HepG2 (cell line): Measurements from ENCODE around the gene PIP5K1C. TPM values are rescaled to one million over a fixed set of nuclear protein-coding genes. Genes with fewer than 3 reads are reported as not detected.

Experiments
- BHLHE40 ChIP-seq: IDR thresholded peaks from 2 replicates; pipeline ENCODE4 v1.6.1; 2011; ENCODE audit warnings: low read length, improper control_type of control experiment
- HHEX ChIP-seq: IDR thresholded peaks from 2 replicates; pipeline ENCODE4 v1.6.1; 2016; ENCODE audit warnings: control low read depth
- KAT2B ChIP-seq: fragments of 150-350 bp; IDR thresholded peaks from 2 replicates; pipeline ENCODE4 v1.6.1; 2014; ENCODE audit warnings: low read depth, low read length, borderline replicate concordance
- KDM2A ChIP-seq: sonication (generic); formaldehyde crosslinking; IDR thresholded peaks from 2 replicates; pipeline ENCODE4 v1.4.0; 2020; ENCODE audit warnings: low read depth, missing genetic modification reagents, borderline replicate concordance
- KLF16 ChIP-seq, 2 experiments: sonication (generic) in 1 of 2; formaldehyde crosslinking in 1 of 2; IDR thresholded peaks; 2 replicates each; pipeline versions ENCODE4 v1.6.1 to v1.8.0; 2016 to 2023; ENCODE audit warnings: missing genetic modification reagents in 2 of 2, missing compliant biosample characterization in 1 of 2
- MATR3 ChIP-seq: sonication (generic); formaldehyde crosslinking; IDR thresholded peaks from 2 replicates; pipeline ENCODE4 v1.4.0; 2020; ENCODE audit warnings: missing genetic modification reagents
- MEIS1 ChIP-seq: sonication (generic); formaldehyde crosslinking; IDR thresholded peaks from 2 replicates; pipeline ENCODE4 v1.9.0; 2021; ENCODE audit warnings: mild to moderate bottlenecking, missing genetic modification reagents, moderate library complexity, borderline replicate concordance
- NCOA5 ChIP-seq: sonication (generic); formaldehyde crosslinking; IDR thresholded peaks from 2 replicates; pipeline ENCODE4 v1.4.0; 2020; ENCODE audit warnings: missing genetic modification reagents
- POGZ ChIP-seq: sonication (generic); formaldehyde crosslinking; IDR thresholded peaks from 2 replicates; pipeline ENCODE4 v1.4.0; 2020; ENCODE audit warnings: mild to moderate bottlenecking, missing genetic modification reagents
- RORA ChIP-seq: sonication (generic); formaldehyde crosslinking; IDR thresholded peaks from 2 replicates; pipeline ENCODE4 v1.5.0; 2020; ENCODE audit warnings: mild to moderate bottlenecking, missing genetic modification reagents, moderate library complexity
- SIN3B ChIP-seq: fragments of 150-350 bp; IDR thresholded peaks from 2 replicates; pipeline ENCODE4 v1.6.1; 2014; ENCODE audit warnings: low read length
- SRSF9 ChIP-seq: fragments of 200-400 bp; formaldehyde crosslinking; IDR thresholded peaks from 2 replicates; pipeline ENCODE4 v1.6.1; 2018; ENCODE audit warnings: borderline replicate concordance, mild to moderate bottlenecking, low read depth, low read length; ENCODE audit not compliant: insufficient read depth, poor library complexity, severe bottlenecking
- TAF1 ChIP-seq: sonication (generic); formaldehyde crosslinking; IDR thresholded peaks from 2 replicates; pipeline ENCODE4 v1.4.0; 2020; ENCODE audit warnings: missing genetic modification reagents
- THAP11 ChIP-seq: IDR thresholded peaks from 2 replicates; pipeline ENCODE4 v1.6.1; 2016; ENCODE audit warnings: missing biosample characterization, missing genetic modification reagents
- THAP7 ChIP-seq: sonication (generic); formaldehyde crosslinking; IDR thresholded peaks from 2 replicates; pipeline ENCODE4 v1.8.1; 2023; ENCODE audit warnings: mild to moderate bottlenecking, missing genetic modification reagents
- TMF1 ChIP-seq: sonication (generic); formaldehyde crosslinking; IDR thresholded peaks from 2 replicates; pipeline ENCODE4 v1.8.1; 2022; ENCODE audit warnings: low read depth, missing genetic modification reagents
- ZC3H13 ChIP-seq: sonication (generic); formaldehyde crosslinking; IDR thresholded peaks from 2 replicates; pipeline ENCODE4 v1.8.1; 2023; ENCODE audit warnings: mild to moderate bottlenecking, missing genetic modification reagents, moderate library complexity
- ZMYM4 ChIP-seq: sonication (generic); formaldehyde crosslinking; IDR thresholded peaks from 2 replicates; pipeline ENCODE4 v1.8.1; 2023; ENCODE audit warnings: mild to moderate bottlenecking, missing genetic modification reagents
- ZNF121 ChIP-seq: sonication (generic); formaldehyde crosslinking; IDR thresholded peaks from 2 replicates; pipeline ENCODE4 v1.5.0; 2020; ENCODE audit warnings: mild to moderate bottlenecking, missing genetic modification reagents
- ZNF234 ChIP-seq: sonication (generic); formaldehyde crosslinking; conservative IDR thresholded peaks from 2 replicates; pipeline ENCODE4 v1.5.1; 2020; ENCODE audit warnings: mild to moderate bottlenecking, missing genetic modification reagents
- ZNF552 ChIP-seq: sonication (generic); formaldehyde crosslinking; IDR thresholded peaks from 2 replicates; pipeline ENCODE4 v1.9.0; 2022; ENCODE audit warnings: missing genetic modification reagents, mild to moderate bottlenecking, borderline replicate concordance
- ZNF556 ChIP-seq: sonication (generic); formaldehyde crosslinking; IDR thresholded peaks from 2 replicates; pipeline ENCODE4 v1.4.0; 2020; ENCODE audit warnings: mild to moderate bottlenecking, missing genetic modification reagents, borderline replicate concordance
- ZNF629 ChIP-seq: sonication (generic); formaldehyde crosslinking; conservative IDR thresholded peaks from 2 replicates; pipeline ENCODE4 v1.5.0; 2020; ENCODE audit warnings: missing genetic modification reagents
- ZNF674 ChIP-seq: sonication (generic); formaldehyde crosslinking; IDR thresholded peaks from 2 replicates; pipeline ENCODE4 v1.5.0; 2020; ENCODE audit warnings: low read depth, mild to moderate bottlenecking, missing genetic modification reagents
- ZNF703 ChIP-seq: sonication (generic); formaldehyde crosslinking; IDR thresholded peaks from 2 replicates; pipeline ENCODE4 v1.5.1; 2020; ENCODE audit warnings: missing genetic modification reagents, mild to moderate bottlenecking, moderate library complexity, borderline replicate concordance
- ZNF709 ChIP-seq: sonication (generic); formaldehyde crosslinking; IDR thresholded peaks from 2 replicates; pipeline ENCODE4 v1.5.0; 2020; ENCODE audit warnings: mild to moderate bottlenecking, missing genetic modification reagents
- ZNF75D ChIP-seq: sonication (generic); formaldehyde crosslinking; IDR thresholded peaks from 2 replicates; pipeline ENCODE4 v1.8.1; 2023; ENCODE audit warnings: missing genetic modification reagents, mild to moderate bottlenecking, borderline replicate concordance
- ZNF850 ChIP-seq: sonication (generic); formaldehyde crosslinking; conservative IDR thresholded peaks from 2 replicates; pipeline ENCODE4 v1.9.0; 2021; ENCODE audit warnings: mild to moderate bottlenecking, missing genetic modification reagents
- ZSCAN9 ChIP-seq: IDR thresholded peaks from 2 replicates; pipeline ENCODE4 v1.6.1; 2016; ENCODE audit warnings: borderline replicate concordance
- polyA plus RNA-seq, 8 experiments: library from polyadenylated mRNA; depleted of rRNA in 3 of 8; stranded (reverse) in 7 of 8; unstranded in 1 of 8; fragments of >200 nt; fragmentation: Illumina TruSeq in 4 of 8; extraction: Trizol in 4 of 8; gene quantifications; 2 replicates each; pipeline versions ENCODE4 v1.2.1 to v1.2.3, GENCODE V29; 2011 to 2016; ENCODE audit warnings: low read depth in 4 of 8, missing spikeins in 1 of 8, mixed read lengths in 1 of 8; ENCODE audit not compliant: insufficient read depth in 1 of 8
- total RNA-seq, 5 experiments: library from RNA; depleted of rRNA; stranded (reverse); fragments of >200 nt; fragmentation: Illumina TruSeq; extraction: Trizol; gene quantifications; 2 replicates each; pipeline ENCODE4 v1.2.3, GENCODE V29; 2016; ENCODE audit warnings: low read depth in 1 of 5
- TF ChIP-seq, protein P1 (sequence below): sonication (generic); formaldehyde crosslinking; IDR thresholded peaks from 2 replicates; pipeline ENCODE4 v1.4.0; 2020; ENCODE audit warnings: missing genetic modification reagents, low read depth, mild to moderate bottlenecking, borderline replicate concordance
- TF ChIP-seq, protein P2 (sequence below): IDR thresholded peaks from 2 replicates; pipeline ENCODE4 v1.6.1; 2016; ENCODE audit warnings: control low read depth

The PIP5K1C gene
- total and polyA plus RNA-seq, 2 of the 13 experiments (the other 11 are each of a cell fraction or from before 2014, with no cell fraction given): 3.6 to 4.3 TPM

GRCh38 chr19:3708207-3708931 is 8.1 kb upstream of the PIP5K1C start, which contains the start of gene TJP3 (continued):
- TF ChIP-seq ZNF674 (CRISPR knock-in tag): 0 out of 2 replicates have a peak, but pooled peaks have one; percentile 46
- no peak for TF ChIP-seq ZNF556 (CRISPR knock-in tag)
- no peak for TF ChIP-seq MEIS1 (CRISPR knock-in tag)
- TF ChIP-seq KDM2A: no peak
- TF ChIP-seq THAP7 (CRISPR knock-in tag): no peak
- TF ChIP-seq POGZ: no peak
- no peak for TF ChIP-seq ZNF234 (CRISPR knock-in tag)
- no peak for TF ChIP-seq SIN3B
- TF ChIP-seq ZMYM4 (CRISPR knock-in tag): no peak
- no peak for TF ChIP-seq ZC3H13
- TF ChIP-seq KAT2B: no peak
- no peak for TF ChIP-seq ZNF75D (CRISPR knock-in tag)
- no peak for TF ChIP-seq ZNF850
- peak; percentile 52; the same call in 1 of the 2 replicates for TF ChIP-seq TAF1 (CRISPR knock-in tag)
- no peak for TF ChIP-seq SRSF9
- TF ChIP-seq KLF16 (CRISPR knock-in tag; IDR thresholded peaks at IDR 0.05): no peak; a peak in 1 of 4 replicates
- TF ChIP-seq TMF1: no peak
- peak; percentile 11; the same call in 1 of the 2 replicates for TF ChIP-seq THAP11
- TF ChIP-seq ZNF629 (CRISPR knock-in tag): 0 out of 2 replicates have a peak, but pooled peaks have one; percentile 35
- 0 out of 2 replicates have a peak, but pooled peaks have one; percentile 25 for TF ChIP-seq ZNF121 (CRISPR knock-in tag)
- no peak for TF ChIP-seq NCOA5 (CRISPR knock-in tag)
- peak; percentile 89 for TF ChIP-seq BHLHE40
- no peak for TF ChIP-seq ZNF552 (CRISPR knock-in tag)
- TF ChIP-seq ZSCAN9 (CRISPR knock-in tag): no peak
- no peak for TF ChIP-seq ZNF709 (CRISPR knock-in tag)
- TF ChIP-seq, protein P1, sequence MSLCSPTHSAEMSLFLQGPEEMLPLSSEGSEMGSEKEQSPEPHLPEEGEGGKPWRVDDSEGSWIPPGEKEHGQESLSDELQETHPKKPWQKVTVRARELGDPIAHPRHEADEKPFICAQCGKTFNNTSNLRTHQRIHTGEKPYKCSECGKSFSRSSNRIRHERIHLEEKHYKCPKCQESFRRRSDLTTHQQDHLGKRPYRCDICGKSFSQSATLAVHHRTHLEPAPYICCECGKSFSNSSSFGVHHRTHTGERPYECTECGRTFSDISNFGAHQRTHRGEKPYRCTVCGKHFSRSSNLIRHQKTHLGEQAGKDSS (CRISPR knock-in tag): no peak
- TF ChIP-seq HHEX (CRISPR knock-in tag): no peak
- TF ChIP-seq MATR3 (CRISPR knock-in tag): no peak
- no peak for TF ChIP-seq RORA (CRISPR knock-in tag)
- TF ChIP-seq, protein P2, sequence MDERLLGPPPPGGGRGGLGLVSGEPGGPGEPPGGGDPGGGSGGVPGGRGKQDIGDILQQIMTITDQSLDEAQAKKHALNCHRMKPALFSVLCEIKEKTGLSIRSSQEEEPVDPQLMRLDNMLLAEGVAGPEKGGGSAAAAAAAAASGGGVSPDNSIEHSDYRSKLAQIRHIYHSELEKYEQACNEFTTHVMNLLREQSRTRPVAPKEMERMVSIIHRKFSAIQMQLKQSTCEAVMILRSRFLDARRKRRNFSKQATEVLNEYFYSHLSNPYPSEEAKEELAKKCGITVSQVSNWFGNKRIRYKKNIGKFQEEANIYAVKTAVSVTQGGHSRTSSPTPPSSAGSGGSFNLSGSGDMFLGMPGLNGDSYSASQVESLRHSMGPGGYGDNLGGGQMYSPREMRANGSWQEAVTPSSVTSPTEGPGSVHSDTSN (CRISPR knock-in tag): no peak
- TF ChIP-seq ZNF703: no peak
